Retinal pigment epithelial cell (primary cell): ENCODE measurements around the gene ALPK3.

Experiments used
- DNase-seq: peaks from one replicate; pipeline ENCODE4 v3.0.0-alpha.2; 2010; ENCODE audit warnings: low read depth
- H3K4me3 ChIP-seq: 2 replicates; pipeline ENCODE4 v1.5.1; 2011; ENCODE audit warnings: mild to moderate bottlenecking, low read length, control low read depth, moderate library complexity
- TF ChIP-seq, protein P1 (sequence below): conservative IDR thresholded peaks from 2 replicates; pipeline ENCODE4 v1.5.1; 2011; ENCODE audit warnings: low read depth, low read length, control low read depth, inconsistent platforms

Gene ALPK3

GRCh38 chr15:84834969-84835368 is 17.8 kb downstream of the ALPK3 start:
- DNase-seq = no peak
- TF ChIP-seq, protein P1, sequence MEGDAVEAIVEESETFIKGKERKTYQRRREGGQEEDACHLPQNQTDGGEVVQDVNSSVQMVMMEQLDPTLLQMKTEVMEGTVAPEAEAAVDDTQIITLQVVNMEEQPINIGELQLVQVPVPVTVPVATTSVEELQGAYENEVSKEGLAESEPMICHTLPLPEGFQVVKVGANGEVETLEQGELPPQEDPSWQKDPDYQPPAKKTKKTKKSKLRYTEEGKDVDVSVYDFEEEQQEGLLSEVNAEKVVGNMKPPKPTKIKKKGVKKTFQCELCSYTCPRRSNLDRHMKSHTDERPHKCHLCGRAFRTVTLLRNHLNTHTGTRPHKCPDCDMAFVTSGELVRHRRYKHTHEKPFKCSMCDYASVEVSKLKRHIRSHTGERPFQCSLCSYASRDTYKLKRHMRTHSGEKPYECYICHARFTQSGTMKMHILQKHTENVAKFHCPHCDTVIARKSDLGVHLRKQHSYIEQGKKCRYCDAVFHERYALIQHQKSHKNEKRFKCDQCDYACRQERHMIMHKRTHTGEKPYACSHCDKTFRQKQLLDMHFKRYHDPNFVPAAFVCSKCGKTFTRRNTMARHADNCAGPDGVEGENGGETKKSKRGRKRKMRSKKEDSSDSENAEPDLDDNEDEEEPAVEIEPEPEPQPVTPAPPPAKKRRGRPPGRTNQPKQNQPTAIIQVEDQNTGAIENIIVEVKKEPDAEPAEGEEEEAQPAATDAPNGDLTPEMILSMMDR = no peak

GRCh38 chr15:84835661-84836337 is 18.6 kb downstream of the ALPK3 start:
- DNase-seq = no peak
- no peak overlapping the region for H3K4me3 ChIP-seq

More at GRCh38 chr15:84834969-84835368, 17.8 kb downstream of the ALPK3 start:
- H3K4me3 ChIP-seq = no peak overlapping the region

DNA sequence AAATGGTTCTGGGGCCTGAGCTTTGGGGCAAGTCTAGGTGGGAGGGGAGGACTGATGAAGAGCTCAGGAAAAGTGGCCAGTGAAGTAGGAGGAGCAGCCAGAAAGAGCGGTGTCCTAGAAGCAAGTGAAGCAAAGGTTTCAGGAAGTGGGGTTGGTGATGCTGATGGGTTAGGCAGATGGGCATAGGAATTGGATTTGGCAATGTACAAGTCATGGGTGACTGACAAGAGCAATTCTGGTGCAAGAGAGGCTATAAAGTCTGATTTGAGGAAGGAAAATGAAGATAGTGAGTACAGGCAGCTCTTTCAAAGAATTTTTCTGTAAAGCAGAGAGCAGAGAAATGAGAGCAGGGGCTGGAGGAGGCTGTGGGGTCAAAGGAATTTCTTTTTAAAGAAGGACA is 19.7 kb downstream of the ALPK3 start:
- DNase-seq = no peak
- H3K4me3 ChIP-seq = no peak overlapping the region

More at GRCh38 chr15:84835661-84836337, 18.6 kb downstream of the ALPK3 start:
- TF ChIP-seq, protein P1 = no peak

GRCh38 chr15:84839714-84840113 is 22.6 kb downstream of the ALPK3 start:
- no peak overlapping the region for H3K4me3 ChIP-seq
- TF ChIP-seq, protein P1 = no peak
- DNase-seq = no peak

More for the DNA sequence above, 19.7 kb downstream of the ALPK3 start:
- TF ChIP-seq, protein P1 = no peak

GRCh38 chr15:84840255-84840654 is 23.1 kb downstream of the ALPK3 start:
- DNase-seq = no peak
- TF ChIP-seq, protein P1 = no peak
- no peak overlapping the region for H3K4me3 ChIP-seq

- peak; percentile 79 for DNase-seq
- no peak overlapping the region for H3K4me3 ChIP-seq
- TF ChIP-seq, protein P1 = no peak
Measured at GRCh38 chr15:84840741-84841429, 23.7 kb downstream of the ALPK3 start.

DNA sequence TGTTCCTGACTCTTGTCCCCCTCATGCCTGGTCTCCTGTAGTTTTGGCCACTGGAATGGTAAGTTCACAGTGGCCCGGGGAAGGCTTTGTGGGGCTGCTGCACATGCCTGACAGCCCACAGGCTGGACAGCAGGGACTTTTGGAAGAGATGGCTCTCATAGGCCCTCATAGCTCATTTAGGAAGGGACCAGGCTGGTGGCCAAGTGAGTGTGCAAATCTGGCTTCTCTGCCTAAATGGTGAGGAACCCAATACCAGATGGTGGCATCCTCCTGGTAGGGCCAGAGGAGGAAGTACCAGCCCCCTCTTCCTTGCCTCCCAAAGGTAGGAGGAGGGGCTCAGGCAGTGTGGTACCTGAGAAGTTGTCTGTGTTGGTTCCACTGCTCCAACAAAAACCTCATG is 25.6 kb downstream of the ALPK3 start:
- no peak for DNase-seq
- TF ChIP-seq, protein P1 = no peak
- H3K4me3 ChIP-seq = no peak overlapping the region
